ENCODE measurements around the gene NEU3. TPM values are rescaled to one million over a fixed set of nuclear protein-coding genes. Genes with fewer than 3 reads are reported as not detected.
"Not testable (repeated sequence)": the region's sequence is repeated elsewhere in the genome, so short reads cannot be mapped to it uniquely, and the experiment has no call there.

The NEU3 gene
- total RNA-seq, 1 experiment from 2014 or later, result 12.5 TPM

DNA sequence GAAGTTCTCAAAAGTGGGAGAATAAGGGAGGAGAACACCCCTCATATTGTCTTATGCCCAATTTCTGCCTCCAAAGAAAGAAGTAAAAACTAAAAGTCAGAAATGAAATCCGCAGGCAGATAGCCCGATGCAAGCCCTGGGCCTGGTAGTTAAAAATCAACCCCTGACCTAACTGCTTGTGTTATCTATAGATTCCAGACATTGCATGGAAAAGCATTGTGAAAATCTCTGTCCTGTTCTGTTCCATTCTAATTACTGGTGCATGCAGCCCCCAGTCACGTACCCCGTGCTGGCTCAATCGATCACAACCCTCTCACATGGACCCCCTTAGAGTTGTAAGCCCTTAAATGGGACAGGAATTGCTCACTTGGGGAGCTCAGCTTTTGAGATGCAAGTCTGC lies 57.9 kb downstream of the NEU3 start:
- H3K9me2 ChIP-seq (ENCODE audit: insufficient read depth); BruUV-seq (replicated peaks); H3K79me2 ChIP-seq (ENCODE audit: insufficient read depth, low read length); H3K27ac ChIP-seq (ENCODE audit: low read depth, low read length); H4K20me1 ChIP-seq (ENCODE audit: insufficient read depth); H3K9ac ChIP-seq (ENCODE audit: low read length); H3K4me3 ChIP-seq (replicated peaks in 1 of 2; ENCODE audit: low read depth in 1 of 2, low read length in 2 of 2); intact Hi-C loops (cut with micrococcal nuclease); H3K9me3 ChIP-seq (ENCODE audit: control insufficient read depth in 1 of 2, insufficient read depth in 1 of 2, low read depth in 1 of 2, low read length in 2 of 2); RAD21 ChIA-PET (ENCODE audit: low non-redundant PET in 1 of 2, low total read pairs in 2 of 2, uncharacterized antibody in 2 of 2, unreplicated experiment in 2 of 2); DNase-seq (ENCODE audit: low read depth, low spot score); H3K27me3 ChIP-seq (ENCODE audit: insufficient read depth, low read length); H3K36me3 ChIP-seq (ENCODE audit: control insufficient read depth in 1 of 2, insufficient read depth in 2 of 2, low read length in 2 of 2); H2AFZ ChIP-seq (ENCODE audit: low read depth, low read length, poor library complexity, severe bottlenecking); H3K4me2 ChIP-seq (ENCODE audit: low read length); ATAC-seq; CTCF ChIA-PET: not testable (repeated sequence)
- POLR2A ChIA-PET, result interaction anchor here (1.1 kb wide), 1 partner anchor 23 kb away, joined by 3 read pairs; no protein-coding TSS in a partner anchor
- H3K4me1 ChIP-seq (ENCODE audit: control insufficient read depth in 1 of 2, insufficient read depth in 2 of 2, low read length in 2 of 2), result peaks cover 8 to 22% of the 10 kb centered on the region in 2 experiments; a peak in 3 of 4 replicates

GRCh38 chr11:75047191-75047590 lies 58.5 kb downstream of the NEU3 start:
- Histone ChIP-seq H3K4me2 (ENCODE audit: low read length) (no peak overlapping the region), H3K27ac (ENCODE audit: low read depth, low read length) (no peak overlapping the region), H3K4me3 (replicated peaks in 1 of 2; ENCODE audit: low read depth in 1 of 2, low read length in 2 of 2) (no peak overlapping the region), H3K9me3 (ENCODE audit: control insufficient read depth in 1 of 2, insufficient read depth in 1 of 2, low read depth in 1 of 2, low read length in 2 of 2) (peaks cover 2 to 3% of the 10 kb centered on the region in 2 experiments; a peak in 3 of 4 replicates), H3K9me2 (ENCODE audit: insufficient read depth) (no peaks in the 10 kb centered on the region), H3K79me2 (ENCODE audit: insufficient read depth, low read length) (no peaks in the 10 kb centered on the region), H3K9ac (ENCODE audit: low read length) (no peak overlapping the region), H3K36me3 (ENCODE audit: control insufficient read depth in 1 of 2, insufficient read depth in 2 of 2, low read length in 2 of 2) (no peaks in the 10 kb centered on the region), H3K4me1 (ENCODE audit: control insufficient read depth in 1 of 2, insufficient read depth in 2 of 2, low read length in 2 of 2) (peaks cover 8 to 22% of the 10 kb centered on the region in 2 experiments; a peak in 3 of 4 replicates), H2AFZ (ENCODE audit: low read depth, low read length, poor library complexity, severe bottlenecking) (no peak overlapping the region), H3K27me3 (ENCODE audit: insufficient read depth, low read length) (no peaks in the 10 kb centered on the region), H4K20me1 (ENCODE audit: insufficient read depth) (no peaks in the 10 kb centered on the region)
- TF ChIP-seq RAD21 (IDR thresholded peaks at IDR 0.05; ENCODE audit: low read depth) (no peak), POLR2AphosphoS5 (IDR thresholded peaks at IDR 0.05; ENCODE audit: low read depth, low read length) (no peak), ELF1 (IDR thresholded peaks at IDR 0.05; ENCODE audit: borderline replicate concordance, low read depth) (no peak), EGR1 (IDR thresholded peaks at IDR 0.05; ENCODE audit: low read depth) (no peak), YY1 (IDR thresholded peaks at IDR 0.05; ENCODE audit: extremely low read depth, insufficient replicate concordance, low read depth, low read length) (no peak), EZH2phosphoT487 (IDR thresholded peaks at IDR 0.05; ENCODE audit: borderline replicate concordance) (no peak), ATF3 (IDR thresholded peaks at IDR 0.05) (no peak)
- POLR2A ChIA-PET, result interaction anchor here (1.1 kb wide), 1 partner anchor 22 kb away, joined by 3 read pairs; no protein-coding TSS in a partner anchor
- RAD21 ChIA-PET (ENCODE audit: low non-redundant PET in 1 of 2, low total read pairs in 2 of 2, uncharacterized antibody in 2 of 2, unreplicated experiment in 2 of 2), result no interaction called here
- CTCF ChIA-PET, result no interaction called here
- intact Hi-C loops (cut with micrococcal nuclease), result no loop called here
- DNase-seq (ENCODE audit: low read depth, low spot score) (no peak), ATAC-seq (no peak)
- no TSS peak for BruUV-seq (replicated peaks)

GRCh38 chr11:75049501-75050266 lies 61.0 kb downstream of the NEU3 start:
- H3K9me3 ChIP-seq (ENCODE audit: control insufficient read depth in 1 of 2, insufficient read depth in 1 of 2, low read depth in 1 of 2, low read length in 2 of 2); H4K20me1 ChIP-seq (ENCODE audit: insufficient read depth); H3K27ac ChIP-seq (ENCODE audit: low read depth, low read length); H2AFZ ChIP-seq (ENCODE audit: low read depth, low read length, poor library complexity, severe bottlenecking); intact Hi-C loops (cut with micrococcal nuclease); H3K27me3 ChIP-seq (ENCODE audit: insufficient read depth, low read length); ATAC-seq; H3K4me2 ChIP-seq (ENCODE audit: low read length); BruUV-seq (replicated peaks); H3K9ac ChIP-seq (ENCODE audit: low read length); H3K79me2 ChIP-seq (ENCODE audit: insufficient read depth, low read length); CTCF ChIA-PET; POLR2A ChIA-PET; DNase-seq (ENCODE audit: low read depth, low spot score); H3K36me3 ChIP-seq (ENCODE audit: control insufficient read depth in 1 of 2, insufficient read depth in 2 of 2, low read length in 2 of 2); RAD21 ChIA-PET (ENCODE audit: low non-redundant PET in 1 of 2, low total read pairs in 2 of 2, uncharacterized antibody in 2 of 2, unreplicated experiment in 2 of 2); H3K9me2 ChIP-seq (ENCODE audit: insufficient read depth); H3K4me3 ChIP-seq (replicated peaks in 1 of 2; ENCODE audit: low read depth in 1 of 2, low read length in 2 of 2): not testable (repeated sequence)
- H3K4me1 ChIP-seq (ENCODE audit: control insufficient read depth in 1 of 2, insufficient read depth in 2 of 2, low read length in 2 of 2), result peaks cover 6 to 18% of the 10 kb centered on the region in 2 experiments; a peak in 3 of 4 replicates
